ENCODE data around the gene USO1. TPM values are rescaled to one million over a fixed set of nuclear protein-coding genes. Genes with fewer than 3 reads are reported as not detected.

Gene USO1
- total and polyA plus RNA-seq, 2 donors (not counting 3 experiments of a cell fraction or from before 2014, with no cell fraction given) = 29.1 to 66.0 TPM

GRCh38 chr4:75705198-75705977 lies 19.0 kb upstream of the USO1 start:
- Histone ChIP-seq H3K9me1 (replicated peaks; ENCODE audit: control insufficient read depth, extremely low read depth, insufficient read depth, low read length) (no peaks in the 10 kb centered on the region), H3K9me3 (replicated peaks; ENCODE audit: control insufficient read depth, insufficient read depth, low read length) (no peaks in the 10 kb centered on the region), H3K4me3 (replicated peaks in 1 of 3; ENCODE audit: insufficient read depth in 1 of 3, low read depth in 1 of 3, low read length in 3 of 3) (no peak overlapping the region), H3K36me3 (ENCODE audit: control insufficient read depth in 2 of 2, extremely low read depth in 1 of 2, insufficient read depth in 2 of 2, low read length in 2 of 2) (no peaks in the 10 kb centered on the region), H2AFZ (ENCODE audit: low read depth, low read length) (no peak overlapping the region), H3K27ac (ENCODE audit: insufficient read depth, low read depth, low read length) (no peak overlapping the region), H3K79me2 (ENCODE audit: control insufficient read depth, insufficient read depth, low read length) (no peaks in the 10 kb centered on the region), H3K27me3 (ENCODE audit: control insufficient read depth in 2 of 2, insufficient read depth in 2 of 2, low read length in 2 of 2) (no peaks in the 10 kb centered on the region), H4K20me1 (replicated peaks; ENCODE audit: control insufficient read depth, extremely low read depth, insufficient read depth, low read length) (no peaks in the 10 kb centered on the region), H3K9ac (replicated peaks; ENCODE audit: extremely low read depth, insufficient read depth, low read length) (no peak overlapping the region), H3K4me2 (ENCODE audit: insufficient read depth, low read length) (no peak overlapping the region), H3K4me1 (ENCODE audit: control insufficient read depth, extremely low read depth, insufficient read depth, low read length) (peaks cover 8% of the 10 kb centered on the region)
- TF ChIP-seq JUN (IDR thresholded peaks at IDR 0.05; ENCODE audit: borderline replicate concordance, insufficient read depth, insufficient read length, low read depth) = no peak
- no peak for TF ChIP-seq POLR2AphosphoS5 (IDR thresholded peaks at IDR 0.05; ENCODE audit: insufficient read depth, low read depth, low read length)
- no peak for TF ChIP-seq FOS (IDR thresholded peaks at IDR 0.05; ENCODE audit: borderline replicate concordance, insufficient read depth, low read length)
- TF ChIP-seq, protein P1, sequence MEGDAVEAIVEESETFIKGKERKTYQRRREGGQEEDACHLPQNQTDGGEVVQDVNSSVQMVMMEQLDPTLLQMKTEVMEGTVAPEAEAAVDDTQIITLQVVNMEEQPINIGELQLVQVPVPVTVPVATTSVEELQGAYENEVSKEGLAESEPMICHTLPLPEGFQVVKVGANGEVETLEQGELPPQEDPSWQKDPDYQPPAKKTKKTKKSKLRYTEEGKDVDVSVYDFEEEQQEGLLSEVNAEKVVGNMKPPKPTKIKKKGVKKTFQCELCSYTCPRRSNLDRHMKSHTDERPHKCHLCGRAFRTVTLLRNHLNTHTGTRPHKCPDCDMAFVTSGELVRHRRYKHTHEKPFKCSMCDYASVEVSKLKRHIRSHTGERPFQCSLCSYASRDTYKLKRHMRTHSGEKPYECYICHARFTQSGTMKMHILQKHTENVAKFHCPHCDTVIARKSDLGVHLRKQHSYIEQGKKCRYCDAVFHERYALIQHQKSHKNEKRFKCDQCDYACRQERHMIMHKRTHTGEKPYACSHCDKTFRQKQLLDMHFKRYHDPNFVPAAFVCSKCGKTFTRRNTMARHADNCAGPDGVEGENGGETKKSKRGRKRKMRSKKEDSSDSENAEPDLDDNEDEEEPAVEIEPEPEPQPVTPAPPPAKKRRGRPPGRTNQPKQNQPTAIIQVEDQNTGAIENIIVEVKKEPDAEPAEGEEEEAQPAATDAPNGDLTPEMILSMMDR (IDR thresholded peaks at IDR 0.05; ENCODE audit: extremely low read depth in 1 of 2, insufficient read depth in 1 of 2, low read depth in 1 of 2, low read length in 2 of 2) = no peak
- no peak for TF ChIP-seq POLR2A (IDR thresholded peaks at IDR 0.05; ENCODE audit: low read depth, low read length)
- no peak for TF ChIP-seq MYC (IDR thresholded peaks at IDR 0.05; ENCODE audit: low read depth, low read length)
- TF ChIP-seq GATA2 (IDR thresholded peaks at IDR 0.05; ENCODE audit: insufficient read depth, insufficient read length, low read depth, low read length) = no peak
- TF ChIP-seq, protein P2, sequence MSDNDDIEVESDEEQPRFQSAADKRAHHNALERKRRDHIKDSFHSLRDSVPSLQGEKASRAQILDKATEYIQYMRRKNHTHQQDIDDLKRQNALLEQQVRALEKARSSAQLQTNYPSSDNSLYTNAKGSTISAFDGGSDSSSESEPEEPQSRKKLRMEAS (IDR thresholded peaks at IDR 0.05; ENCODE audit: insufficient read depth, insufficient read length) = no peak
- no peak for TF ChIP-seq EZH2 (IDR thresholded peaks at IDR 0.05; ENCODE audit: borderline replicate concordance, low read depth, low read length, severe bottlenecking)
- no peak for FAIRE-seq
- intact Hi-C loops (cut with micrococcal nuclease) (no loop called here), dilution Hi-C loops (cut with MboI; ENCODE audit: extremely low pct_ligation_motif_present, low sequenced_read_pairs) (no loop called here)
- BruUV-seq (replicated peaks) = no TSS peak
- ChIA-PET POLR2A (no interaction called here), CTCF (no interaction called here)
- DNase-seq (ENCODE audit: low read depth, low spot score) = no peak
